ENCODE results near the gene STAT5B.
"Not testable (repeated sequence)": the region's sequence is repeated elsewhere in the genome, so short reads cannot be mapped to it uniquely, and the experiment has no call there.

STAT5B gene

DNA sequence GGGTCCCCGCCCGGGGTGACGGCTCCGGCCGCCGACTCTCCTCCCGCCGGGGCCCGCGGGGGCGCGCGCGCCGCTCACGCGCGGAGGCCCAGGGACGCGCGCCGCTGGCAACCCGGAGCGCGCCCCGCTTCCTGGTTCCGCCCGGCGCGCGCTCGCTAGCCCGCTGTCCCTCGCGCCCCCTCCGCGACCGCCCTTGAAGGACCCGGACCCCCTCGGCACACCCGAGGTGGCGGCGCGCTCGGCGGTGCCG lies at the start of gene STAT5B:
STAT5B (minus strand) TSS at position 33 of the 250 bp plus-strand sequence. CDS start 44,264 bp downstream, outside the sequence.
- peak; percentile 41 for DNase-seq

DNA sequence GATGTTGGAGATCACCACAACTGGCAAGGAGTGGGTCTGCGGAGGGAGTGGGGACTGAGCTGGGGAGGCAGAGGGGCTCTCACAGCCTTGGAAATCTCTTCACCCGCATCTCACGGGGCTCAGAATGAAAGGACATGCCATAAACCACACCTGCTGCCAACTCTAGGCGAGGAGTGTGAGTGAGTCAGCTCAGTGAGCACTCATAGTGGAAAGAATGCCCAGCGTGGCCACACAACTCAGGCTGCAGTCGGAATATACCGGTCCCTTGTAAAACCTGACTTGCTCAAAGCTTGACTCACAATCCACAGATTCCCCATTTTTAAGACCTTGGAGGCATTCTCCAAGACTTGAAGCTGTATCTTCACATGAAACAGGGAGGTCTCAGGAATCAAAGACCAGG lies 48.8 kb upstream of the STAT5B start:
- no peak for DNase-seq

DNA sequence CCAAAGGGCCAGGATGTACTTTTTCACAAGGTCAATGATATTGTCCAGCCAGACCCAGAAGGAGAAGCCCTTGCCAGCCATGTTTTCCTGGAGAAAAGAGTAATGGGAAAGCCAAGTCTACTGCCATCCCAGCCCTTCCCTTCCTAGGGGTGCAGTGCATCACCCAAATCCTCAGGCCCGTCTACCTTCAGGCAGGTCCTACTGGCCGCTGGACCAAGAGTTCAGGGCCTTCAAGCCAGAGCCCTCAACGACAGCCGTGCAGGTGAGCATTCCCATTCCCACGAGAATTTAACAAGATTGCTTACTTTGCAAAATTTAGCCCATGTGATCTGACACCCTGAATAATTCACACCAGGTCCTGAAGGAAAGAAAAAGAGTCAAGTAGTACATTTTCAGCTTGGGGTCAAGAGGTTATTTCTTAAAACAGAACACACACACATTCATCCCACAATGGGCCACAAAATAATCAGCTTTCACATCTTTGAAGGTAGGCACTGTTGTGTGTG lies 47.1 kb upstream of the STAT5B start:
- DNase-seq, result no peak

DNA sequence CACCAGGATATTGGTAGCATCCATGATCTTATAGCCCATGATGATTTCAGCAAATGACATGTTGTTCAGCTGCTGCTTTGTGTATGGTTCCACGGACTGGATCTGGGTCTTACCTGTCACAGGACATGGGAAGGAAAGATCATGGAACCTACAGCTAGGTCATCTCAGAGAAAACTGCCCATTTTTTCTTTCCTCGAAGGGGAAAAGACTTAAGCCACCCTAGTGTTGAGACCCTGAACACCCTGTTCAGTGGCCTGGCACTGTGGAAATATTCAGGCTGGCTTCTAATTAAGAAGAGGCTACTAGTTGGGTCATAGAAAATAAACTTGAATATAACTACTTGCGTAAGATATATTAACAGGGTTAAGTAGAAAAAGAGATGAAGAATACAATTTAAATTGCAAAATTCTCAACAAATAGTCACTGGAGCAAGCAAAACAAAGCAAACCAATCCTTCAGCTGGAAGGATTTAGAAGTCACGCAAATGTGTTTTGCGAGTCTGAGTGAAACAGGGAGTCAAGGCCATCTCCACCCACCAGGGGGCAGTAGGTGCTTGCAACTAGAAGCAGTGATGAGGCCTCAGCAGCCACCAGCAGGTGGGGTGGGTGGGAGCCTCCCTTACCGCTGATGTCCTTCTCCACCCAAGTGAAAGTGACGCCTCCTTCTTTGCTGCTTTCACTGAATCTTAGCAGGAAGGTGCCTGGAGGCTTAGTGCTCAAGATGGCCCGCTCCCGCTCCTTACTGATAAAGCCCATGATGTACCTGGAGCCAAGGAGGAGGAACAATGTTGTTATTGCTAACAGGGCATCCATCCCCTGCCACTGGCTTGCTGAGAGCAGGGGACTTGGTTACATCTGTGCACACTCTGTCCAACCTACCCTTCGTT lies 46.4 kb upstream of the STAT5B start:
- DNase-seq, result peak; percentile 86

GRCh38 chr17:42321555-42321954 lies 45.4 kb upstream of the STAT5B start:
- no peak for DNase-seq

DNA sequence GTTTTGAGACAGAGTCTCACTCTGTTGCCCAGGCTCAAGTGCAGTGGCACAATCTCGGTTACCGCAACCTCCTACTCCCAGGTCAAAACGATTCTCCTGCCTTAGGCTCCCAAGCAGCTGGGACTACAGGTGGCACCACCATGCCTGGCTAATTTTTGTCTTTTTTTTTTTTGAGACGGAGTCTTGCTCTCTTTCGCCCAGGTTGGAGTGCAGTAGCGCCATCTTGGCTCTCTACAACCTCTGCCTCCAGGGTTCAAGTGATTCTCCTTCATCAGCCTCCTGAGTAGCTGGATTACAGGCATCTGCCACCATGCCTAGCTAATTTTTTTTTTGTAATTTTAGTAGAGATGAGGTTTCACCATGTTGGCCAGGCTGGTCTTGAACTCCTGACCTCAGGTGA lies 41.8 kb upstream of the STAT5B start:
- not testable (repeated sequence) for DNase-seq

DNA sequence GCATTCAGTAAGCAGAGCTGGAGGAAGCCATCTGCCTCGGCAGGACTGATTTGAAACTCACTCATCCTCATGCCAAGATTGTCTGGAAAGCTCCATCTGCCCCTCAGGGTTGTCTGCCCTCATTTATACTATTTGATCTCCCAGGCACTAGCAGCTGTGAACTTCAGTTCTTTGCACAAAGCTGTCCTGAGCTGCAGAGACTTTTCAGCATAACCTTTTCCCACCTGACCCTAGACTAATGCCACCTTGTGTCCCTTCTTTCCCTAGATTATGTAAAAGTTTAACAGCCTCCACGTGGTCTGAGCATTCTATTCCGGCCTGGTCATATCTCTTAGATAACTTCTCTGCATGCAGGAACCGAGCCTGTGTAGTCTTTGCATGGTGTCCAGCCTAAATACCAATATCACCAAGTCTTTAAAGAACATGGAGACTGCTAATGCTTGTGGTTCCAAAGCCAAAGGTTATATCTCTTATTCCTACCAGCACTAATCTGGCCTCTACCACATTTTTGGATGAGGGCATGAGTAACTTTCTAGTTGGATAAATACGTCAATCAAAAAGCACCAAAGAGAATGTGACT lies 41.2 kb upstream of the STAT5B start:
- DNase-seq, result no peak

DNA sequence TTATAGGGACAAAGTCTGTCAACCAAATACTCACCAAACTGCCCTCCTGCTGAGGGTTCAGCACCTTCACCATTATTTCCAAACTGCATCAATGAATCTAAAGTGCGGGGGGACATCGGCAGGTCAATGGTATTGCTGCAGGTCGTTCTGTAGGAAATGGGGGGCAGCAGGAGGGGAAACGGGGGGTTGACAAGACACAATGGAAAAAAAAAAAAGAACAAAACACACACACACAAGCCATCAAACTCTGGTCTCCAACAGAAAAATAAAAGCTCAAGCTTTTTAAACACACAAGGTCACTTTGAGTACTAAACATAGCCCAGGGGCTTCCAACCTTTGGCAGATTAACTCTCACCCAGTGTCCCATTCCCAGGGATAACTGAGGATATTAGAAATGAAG lies 40.6 kb upstream of the STAT5B start:
- no peak for DNase-seq

- peak; percentile 41 for DNase-seq
These were observed 39.4 kb upstream of the STAT5B start for GRCh38 chr17:42315402-42316156.

GRCh38 chr17:42313773-42314566 lies 37.8 kb upstream of the STAT5B start:
- DNase-seq, result no peak

- DNase-seq, result no peak
These were observed 37.2 kb upstream of the STAT5B start for GRCh38 chr17:42313389-42313772.

- peak; percentile 51 for DNase-seq
These were observed 36.3 kb upstream of the STAT5B start for GRCh38 chr17:42312285-42313130.

GRCh38 chr17:42312035-42312284 lies 35.8 kb upstream of the STAT5B start:
- no peak for DNase-seq

DNA sequence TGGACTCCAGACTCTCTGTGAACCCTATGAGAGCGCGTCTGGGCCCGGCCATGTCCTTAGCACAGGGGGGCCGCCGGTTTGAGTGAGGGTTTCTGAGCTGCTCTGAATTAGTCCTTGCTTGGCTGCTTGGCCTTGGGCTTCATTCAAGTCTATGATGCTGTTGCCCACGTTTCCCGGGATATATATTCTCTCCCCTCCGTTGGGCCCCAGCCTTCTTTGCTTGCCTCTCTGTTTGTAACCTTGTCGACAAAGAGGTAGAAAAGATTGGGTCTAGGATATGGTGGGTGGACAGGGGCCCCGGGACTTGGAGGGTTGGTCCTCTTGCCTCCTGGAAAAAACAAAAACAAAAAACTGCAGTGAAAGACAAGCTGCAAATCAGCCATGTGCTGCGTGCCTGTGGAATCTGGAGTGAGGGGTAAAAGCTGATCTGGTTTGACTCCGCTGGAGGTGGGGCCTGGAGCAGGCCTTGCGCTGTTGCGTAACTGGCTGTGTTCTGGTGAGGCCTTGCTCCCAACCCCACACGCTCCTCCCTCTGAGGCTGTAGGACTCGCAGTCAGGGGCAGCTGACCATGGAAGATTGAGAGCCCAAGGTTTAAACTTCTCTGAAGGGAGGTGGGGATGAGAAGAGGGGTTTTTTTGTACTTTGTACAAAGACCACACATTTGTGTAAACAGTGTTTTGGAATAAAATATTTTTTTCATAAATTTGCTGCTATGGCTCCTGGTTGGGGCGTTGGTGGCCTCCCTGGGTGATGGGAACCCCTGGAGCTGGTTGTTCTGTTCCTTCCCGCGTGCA lies 35.2 kb upstream of the STAT5B start:
- peak; percentile 80 for DNase-seq

GRCh38 chr17:42310787-42311215 lies 34.6 kb upstream of the STAT5B start:
- no peak for DNase-seq

DNA sequence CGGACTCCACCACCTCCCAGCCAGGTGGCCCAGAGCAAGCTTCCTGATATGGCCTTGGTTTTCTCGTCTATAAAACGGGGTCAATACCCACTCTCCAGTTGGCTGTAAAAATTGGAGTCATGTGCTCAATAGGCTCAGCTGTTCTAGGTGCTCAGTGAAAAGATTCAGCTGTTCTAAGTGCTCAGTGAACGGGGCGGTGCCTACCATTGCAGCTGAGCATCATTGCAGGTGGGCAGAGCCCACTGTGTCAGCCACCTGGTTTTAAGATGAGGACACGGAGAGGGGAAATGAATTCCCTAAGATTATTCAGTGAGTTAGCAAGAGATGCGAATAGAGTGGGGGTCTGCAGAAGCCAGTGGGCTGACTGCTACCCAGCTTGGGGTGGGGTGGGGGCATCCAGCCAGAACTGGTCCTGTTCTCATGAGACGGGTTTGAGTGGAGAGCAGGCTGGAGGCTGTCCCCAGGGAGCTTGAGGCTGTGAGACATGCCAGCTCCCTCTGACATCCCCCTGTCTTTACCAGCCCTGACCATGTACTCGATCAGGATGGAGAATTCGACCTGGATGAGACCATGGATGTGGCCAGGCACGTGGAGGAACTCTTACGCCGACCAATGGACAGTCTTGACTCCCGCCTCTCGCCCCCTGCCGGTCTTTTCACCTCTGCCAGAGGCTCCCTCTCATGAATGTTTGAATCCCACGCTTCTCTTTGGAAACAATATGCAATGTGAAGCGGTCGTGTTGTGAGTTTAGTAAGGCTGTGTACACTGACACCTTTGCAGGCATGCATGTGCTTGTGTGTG lies 34.0 kb upstream of the STAT5B start:
- no peak for DNase-seq

- no peak for DNase-seq
These were observed 33.0 kb upstream of the STAT5B start for GRCh38 chr17:42309142-42309541.

DNA sequence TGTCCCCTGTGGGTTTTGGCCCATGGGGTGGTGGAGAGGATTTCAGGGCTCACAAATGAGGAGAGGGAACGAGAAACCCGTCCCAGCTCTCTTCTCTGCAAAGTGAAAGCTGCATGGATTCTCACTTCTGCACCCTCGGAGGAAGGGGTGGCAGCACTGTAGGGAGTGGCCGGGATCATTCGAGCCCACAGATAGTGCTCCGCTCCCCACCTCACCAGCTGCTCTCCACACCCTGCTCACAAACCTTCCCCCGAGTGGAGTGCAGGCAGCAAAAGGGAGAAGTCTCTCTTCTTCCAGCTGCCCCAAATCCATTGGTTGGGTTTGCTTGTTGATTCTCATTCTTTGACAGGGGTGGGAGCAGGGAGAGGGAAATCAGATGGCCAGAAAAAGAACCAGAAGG lies 32.3 kb upstream of the STAT5B start:
- no peak for DNase-seq

DNA sequence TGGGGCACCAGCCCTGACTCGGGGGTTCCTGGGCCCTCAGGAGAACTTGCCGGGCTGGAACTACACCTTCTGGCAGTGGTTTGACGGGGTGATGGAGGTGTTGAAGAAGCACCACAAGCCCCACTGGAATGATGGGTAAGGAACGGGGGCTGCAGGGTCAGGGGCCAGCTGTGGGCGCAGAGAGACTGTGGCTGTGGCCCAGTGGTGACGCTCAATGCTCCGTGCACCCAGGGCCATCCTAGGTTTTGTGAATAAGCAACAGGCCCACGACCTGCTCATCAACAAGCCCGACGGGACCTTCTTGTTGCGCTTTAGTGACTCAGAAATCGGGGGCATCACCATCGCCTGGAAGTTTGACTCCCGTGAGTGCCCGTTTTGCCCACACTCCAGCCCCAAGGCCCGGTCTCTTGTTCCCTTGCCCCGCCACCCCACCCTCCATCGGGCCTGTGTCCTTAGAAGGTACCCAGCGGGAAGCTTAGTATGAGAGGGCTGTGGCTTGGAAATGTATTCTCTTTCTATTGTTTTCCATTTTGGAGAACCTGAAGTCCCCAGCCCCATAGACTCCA lies 31.3 kb upstream of the STAT5B start:
- no peak for DNase-seq

GRCh38 chr17:42306385-42306667 lies 30.1 kb upstream of the STAT5B start:
- DNase-seq, result no peak

All from MV-4-11 (cell line).